ENCODE measurements around the gene LRRC34. TPM values are rescaled to one million over a fixed set of nuclear protein-coding genes. Genes with fewer than 3 reads are reported as not detected.

The LRRC34 gene
- total RNA-seq, 1 donor from 2014 or later: 7.0 TPM

- Mint-ChIP-seq H3K4me3 (ENCODE audit: low read depth) (no peak overlapping the region), H3K27ac (no peak overlapping the region), H3K27me3 (peaks cover 3% of the 10 kb centered on the region), H3K4me1 (ENCODE audit: low read depth) (no peaks in the 10 kb centered on the region), H3K9me3 (ENCODE audit: low read depth) (no peaks in the 10 kb centered on the region), H3K36me3 (ENCODE audit: insufficient read depth) (no peaks in the 10 kb centered on the region)
- no peak for TF ChIP-seq CTCF (IDR thresholded peaks at IDR 0.05; ENCODE audit: unreplicated experiment)
- DNase-seq (ENCODE audit: low spot score, unreplicated experiment): no peak
Measured at GRCh38 chr3:169838511-169839030, 25.9 kb upstream of the LRRC34 start.

- no peak overlapping the region for H3K27ac Mint-ChIP-seq
- no peak for TF ChIP-seq CTCF (IDR thresholded peaks at IDR 0.05; ENCODE audit: unreplicated experiment)
- H3K4me3 Mint-ChIP-seq (ENCODE audit: low read depth): no peak overlapping the region
- peaks cover 3% of the 10 kb centered on the region for H3K27me3 Mint-ChIP-seq
- no peaks in the 10 kb centered on the region for H3K4me1 Mint-ChIP-seq (ENCODE audit: low read depth)
- DNase-seq (ENCODE audit: low spot score, unreplicated experiment): no peak
- H3K36me3 Mint-ChIP-seq (ENCODE audit: insufficient read depth): no peaks in the 10 kb centered on the region
- H3K9me3 Mint-ChIP-seq (ENCODE audit: low read depth): no peaks in the 10 kb centered on the region
Measured at GRCh38 chr3:169836942-169837275, 24.2 kb upstream of the LRRC34 start.

- no peak overlapping the region for H3K27ac Mint-ChIP-seq
- no peak for DNase-seq (ENCODE audit: low spot score, unreplicated experiment)
Measured at GRCh38 chr3:169836078-169836941, 23.6 kb upstream of the LRRC34 start.

GRCh38 chr3:169835533-169835932, 22.8 kb upstream of the LRRC34 start:
- Mint-ChIP-seq H3K9me3 (ENCODE audit: low read depth) (no peaks in the 10 kb centered on the region), H3K27me3 (no peaks in the 10 kb centered on the region), H3K27ac (no peak overlapping the region), H3K36me3 (ENCODE audit: insufficient read depth) (no peaks in the 10 kb centered on the region), H3K4me1 (ENCODE audit: low read depth) (no peaks in the 10 kb centered on the region), H3K4me3 (ENCODE audit: low read depth) (no peak overlapping the region)
- TF ChIP-seq CTCF (IDR thresholded peaks at IDR 0.05; ENCODE audit: unreplicated experiment): no peak
- no peak for DNase-seq (ENCODE audit: low spot score, unreplicated experiment)

More at GRCh38 chr3:169836078-169836941, 23.6 kb upstream of the LRRC34 start:
- no peak for TF ChIP-seq CTCF (IDR thresholded peaks at IDR 0.05; ENCODE audit: unreplicated experiment)
- H3K36me3 Mint-ChIP-seq (ENCODE audit: insufficient read depth): no peaks in the 10 kb centered on the region
- H3K9me3 Mint-ChIP-seq (ENCODE audit: low read depth): no peaks in the 10 kb centered on the region
- H3K4me3 Mint-ChIP-seq (ENCODE audit: low read depth): no peak overlapping the region
- no peaks in the 10 kb centered on the region for H3K4me1 Mint-ChIP-seq (ENCODE audit: low read depth)
- H3K27me3 Mint-ChIP-seq: peaks cover 2% of the 10 kb centered on the region

- Mint-ChIP-seq H3K4me1 (ENCODE audit: low read depth) (no peaks in the 10 kb centered on the region), H3K36me3 (ENCODE audit: insufficient read depth) (no peaks in the 10 kb centered on the region), H3K27me3 (no peaks in the 10 kb centered on the region), H3K9me3 (ENCODE audit: low read depth) (no peaks in the 10 kb centered on the region), H3K27ac (no peak overlapping the region), H3K4me3 (ENCODE audit: low read depth) (no peak overlapping the region)
- no peak for DNase-seq (ENCODE audit: low spot score, unreplicated experiment)
- TF ChIP-seq CTCF (IDR thresholded peaks at IDR 0.05; ENCODE audit: unreplicated experiment): no peak
Measured at GRCh38 chr3:169827712-169828111, 15.0 kb upstream of the LRRC34 start.
